BE2C (cell line): Measurements from ENCODE around the gene RPP30.

Experiments used
- DNase-seq: peaks from one replicate; pipeline ENCODE4 v3.0.0-alpha.2; 2020
- H3K27me3 ChIP-seq: fragments of 250-450 bp; sonication (Bioruptor Pico); 2 replicates; pipeline ENCODE4 v1.5.1; 2020; ENCODE audit warnings: mild to moderate bottlenecking
- H3K36me3 ChIP-seq: fragments of 250-450 bp; sonication (Bioruptor Pico); 2 replicates; pipeline ENCODE4 v1.5.1; 2020; ENCODE audit warnings: mild to moderate bottlenecking
- H3K4me1 ChIP-seq: fragments of 250-450 bp; sonication (Bioruptor Pico); 2 replicates; pipeline ENCODE4 v1.5.1; 2020
- H3K4me3 ChIP-seq: 2 replicates; pipeline ENCODE4 v1.5.1; 2011; ENCODE audit warnings: low read depth, low read length
- H3K9me3 ChIP-seq: fragments of 250-450 bp; sonication (Bioruptor Pico); 2 replicates; pipeline ENCODE4 v1.5.1; 2020
- CTCF ChIP-seq: IDR thresholded peaks from 2 replicates; pipeline ENCODE4 v1.5.1; 2012; ENCODE audit warnings: mild to moderate bottlenecking, low read depth, low read length

RPP30 gene

DNA sequence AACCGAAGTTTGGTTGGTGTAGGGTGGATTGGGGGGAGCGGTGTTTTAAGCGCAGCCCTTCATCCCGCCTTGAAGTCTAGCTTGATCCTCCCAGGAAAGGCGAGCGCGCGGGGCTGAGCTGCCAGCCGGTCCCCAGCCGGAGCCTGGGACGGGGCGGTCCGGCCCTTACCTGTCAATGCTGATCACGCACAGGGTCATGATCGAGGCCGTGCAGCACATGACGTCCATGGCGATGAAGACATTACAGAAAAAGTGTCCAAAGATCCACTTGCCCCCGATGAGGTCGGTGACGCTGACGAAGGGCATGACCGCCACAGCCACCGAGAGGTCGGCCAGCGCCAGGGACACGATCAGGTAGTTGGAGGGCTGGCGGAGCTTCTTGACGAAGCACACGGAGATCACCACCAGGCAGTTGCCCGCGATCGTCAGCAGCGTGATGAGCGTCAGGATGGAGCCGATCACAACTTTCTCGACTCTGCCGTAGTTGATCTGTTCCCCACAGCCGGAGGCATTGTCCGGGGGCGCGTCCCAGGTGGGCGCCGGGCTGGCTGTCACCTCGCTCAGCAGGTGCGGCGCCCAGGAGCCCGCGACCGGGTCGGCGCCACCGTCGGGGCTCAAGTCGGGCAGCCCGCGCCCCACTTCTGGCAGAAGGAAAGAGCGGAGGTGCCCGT, 14.7 kb upstream of the RPP30 start:
- Histone ChIP-seq H3K4me1 (no peaks in the 10 kb centered on the region), H3K27me3 (peaks cover 80% of the 10 kb centered on the region), H3K36me3 (no peaks in the 10 kb centered on the region), H3K9me3 (no peaks in the 10 kb centered on the region; the same call in 1 of the 2 replicates), H3K4me3 (no peak overlapping the region)
- TF ChIP-seq CTCF, result no peak
- no peak for DNase-seq

GRCh38 chr10:90857635-90858460, 13.9 kb upstream of the RPP30 start, which contains the start of gene HTR7:
Gene HTR7 (minus strand): TSS chr10:90858039. CDS start chr10:90857671, 368 bp downstream.
- Histone ChIP-seq H3K4me3 (peak within 1 kb of the TSS; percentile 46), H3K36me3 (no peaks in the 10 kb centered on the region), H3K4me1 (no peaks in the 10 kb centered on the region), H3K9me3 (no peaks in the 10 kb centered on the region; the same call in 1 of the 2 replicates), H3K27me3 (peaks cover 82% of the 10 kb centered on the region)
- peak; percentile 28 for TF ChIP-seq CTCF
- peak; percentile 65 for DNase-seq

DNA sequence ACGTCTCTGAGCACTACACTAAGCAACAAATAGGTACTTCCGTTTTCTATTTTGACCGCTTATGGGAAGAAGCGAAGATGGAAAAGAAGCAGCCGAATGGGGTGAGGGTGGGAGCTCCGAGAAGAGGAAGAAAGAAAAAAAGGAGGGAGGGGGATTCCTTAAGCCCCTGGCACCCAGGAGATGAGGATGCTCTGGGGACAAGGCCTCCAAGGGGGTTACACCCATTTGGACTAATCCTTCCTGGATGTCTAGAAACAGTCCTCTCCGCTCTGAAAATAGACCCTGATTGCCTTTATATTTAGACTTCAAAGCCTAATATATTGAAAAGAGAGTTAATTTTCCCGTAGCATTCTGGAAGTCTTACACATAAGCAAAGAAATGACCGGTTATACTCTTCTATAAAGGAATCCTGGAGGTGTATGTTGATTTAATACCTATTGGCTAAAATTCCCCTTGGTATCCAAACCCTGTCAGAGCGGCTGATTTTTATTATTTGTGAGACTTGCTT, 13.3 kb upstream of the RPP30 start:
- Histone ChIP-seq H3K4me3 (peak overlapping the region; percentile 45), H3K4me1 (no peaks in the 10 kb centered on the region), H3K9me3 (no peaks in the 10 kb centered on the region; the same call in 1 of the 2 replicates), H3K27me3 (peaks cover 82% of the 10 kb centered on the region), H3K36me3 (no peaks in the 10 kb centered on the region)
- no peak for DNase-seq
- no peak for TF ChIP-seq CTCF

DNA sequence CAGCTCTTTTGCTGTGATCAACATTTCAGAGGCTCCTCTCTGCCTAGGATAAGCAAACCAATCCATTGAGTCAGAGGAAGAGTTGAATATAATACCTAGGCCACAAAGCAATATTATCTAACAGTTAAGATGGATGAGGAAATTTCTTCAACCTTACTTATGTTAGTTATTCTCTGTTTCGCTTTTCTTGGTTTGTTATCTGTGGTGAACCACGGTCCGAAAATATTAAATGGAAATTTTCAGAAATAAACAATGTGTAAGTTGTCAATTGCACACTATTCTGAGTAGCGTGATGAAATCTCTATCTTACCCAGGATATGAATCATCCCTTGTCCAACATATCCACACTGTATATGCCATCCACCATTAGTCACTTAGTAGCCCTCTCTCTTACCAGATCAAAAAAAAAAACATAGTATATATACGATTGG, 12.4 kb upstream of the RPP30 start:
- H3K4me3 ChIP-seq, result no peak overlapping the region
- peaks cover 74% of the 10 kb centered on the region for H3K27me3 ChIP-seq
- H3K9me3 ChIP-seq, result no peaks in the 10 kb centered on the region; the same call in 1 of the 2 replicates
- no peaks in the 10 kb centered on the region for H3K36me3 ChIP-seq
- no peak for DNase-seq
- no peak for TF ChIP-seq CTCF
- H3K4me1 ChIP-seq, result no peaks in the 10 kb centered on the region

GRCh38 chr10:90860790-90861189, 11.0 kb upstream of the RPP30 start:
- no peaks in the 10 kb centered on the region for H3K36me3 ChIP-seq
- H3K4me3 ChIP-seq, result no peak overlapping the region
- no peak for DNase-seq
- peaks cover 68% of the 10 kb centered on the region for H3K27me3 ChIP-seq
- H3K4me1 ChIP-seq, result no peaks in the 10 kb centered on the region
- H3K9me3 ChIP-seq, result no peaks in the 10 kb centered on the region; the same call in 1 of the 2 replicates
- no peak for TF ChIP-seq CTCF
